ENCODE measurements around the gene WSB1. TPM values are rescaled to one million over a fixed set of nuclear protein-coding genes. Genes with fewer than 3 reads are reported as not detected.

The WSB1 gene
- total RNA-seq, 1 donor from 2014 or later = 270 TPM

DNA sequence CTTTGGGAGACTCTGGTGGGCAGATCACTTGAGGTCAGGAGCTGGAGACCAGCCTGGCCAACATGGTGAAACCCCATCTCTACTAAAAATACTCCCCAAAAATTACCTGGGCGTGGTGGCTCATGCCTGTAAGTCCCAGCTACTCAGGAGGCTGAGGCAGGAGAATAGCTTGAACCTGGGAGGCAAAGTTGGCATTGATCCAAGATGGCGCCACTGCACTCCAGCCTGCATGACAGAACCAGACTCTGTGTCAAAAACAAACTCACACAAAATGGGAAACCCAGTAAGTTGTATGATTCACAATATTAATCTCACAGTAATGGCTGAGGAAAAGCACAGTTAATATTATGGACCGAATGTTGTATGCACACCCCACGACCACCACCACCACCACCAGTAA lies 24.3 kb downstream of the WSB1 start:
- H3K27me3 Mint-ChIP-seq = no peaks in the 10 kb centered on the region
- H3K36me3 Mint-ChIP-seq = peaks cover 13% of the 10 kb centered on the region
- TF ChIP-seq, protein P1, sequence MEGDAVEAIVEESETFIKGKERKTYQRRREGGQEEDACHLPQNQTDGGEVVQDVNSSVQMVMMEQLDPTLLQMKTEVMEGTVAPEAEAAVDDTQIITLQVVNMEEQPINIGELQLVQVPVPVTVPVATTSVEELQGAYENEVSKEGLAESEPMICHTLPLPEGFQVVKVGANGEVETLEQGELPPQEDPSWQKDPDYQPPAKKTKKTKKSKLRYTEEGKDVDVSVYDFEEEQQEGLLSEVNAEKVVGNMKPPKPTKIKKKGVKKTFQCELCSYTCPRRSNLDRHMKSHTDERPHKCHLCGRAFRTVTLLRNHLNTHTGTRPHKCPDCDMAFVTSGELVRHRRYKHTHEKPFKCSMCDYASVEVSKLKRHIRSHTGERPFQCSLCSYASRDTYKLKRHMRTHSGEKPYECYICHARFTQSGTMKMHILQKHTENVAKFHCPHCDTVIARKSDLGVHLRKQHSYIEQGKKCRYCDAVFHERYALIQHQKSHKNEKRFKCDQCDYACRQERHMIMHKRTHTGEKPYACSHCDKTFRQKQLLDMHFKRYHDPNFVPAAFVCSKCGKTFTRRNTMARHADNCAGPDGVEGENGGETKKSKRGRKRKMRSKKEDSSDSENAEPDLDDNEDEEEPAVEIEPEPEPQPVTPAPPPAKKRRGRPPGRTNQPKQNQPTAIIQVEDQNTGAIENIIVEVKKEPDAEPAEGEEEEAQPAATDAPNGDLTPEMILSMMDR (conservative IDR thresholded peaks at IDR 0.05) = no peak
- peak overlapping the region; percentile 23 for H3K27ac Mint-ChIP-seq
- no peak overlapping the region for H3K4me3 Mint-ChIP-seq
- H3K9me3 Mint-ChIP-seq = no peaks in the 10 kb centered on the region
- H3K4me1 Mint-ChIP-seq (ENCODE audit: unreplicated experiment) = peaks cover 10% of the 10 kb centered on the region
- DNase-seq (ENCODE audit: extremely low spot score, unreplicated experiment) = no peak

DNA sequence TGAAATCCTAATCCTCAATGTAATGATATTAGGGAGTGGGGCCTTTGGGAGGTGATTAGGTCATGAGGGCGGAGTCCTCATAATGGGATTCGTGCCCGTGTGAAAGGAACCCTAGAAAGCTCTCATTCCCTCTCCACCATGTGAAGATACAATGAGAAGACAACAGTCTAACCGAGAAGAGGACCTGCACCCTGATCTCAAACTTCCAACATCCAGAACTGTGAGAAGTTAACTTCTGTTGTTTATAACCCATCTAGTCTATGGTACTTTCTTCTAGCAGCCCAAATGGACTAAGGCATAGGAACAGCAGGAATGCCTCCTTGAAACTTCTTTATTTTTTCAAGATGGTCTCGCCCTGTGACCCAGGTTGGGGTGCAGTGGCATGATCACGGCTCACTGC lies 24.7 kb downstream of the WSB1 start:
- Mint-ChIP-seq H3K36me3 (peaks cover 12% of the 10 kb centered on the region), H3K27ac (peak overlapping the region; percentile 23), H3K27me3 (no peaks in the 10 kb centered on the region), H3K4me1 (ENCODE audit: unreplicated experiment) (peaks cover 10% of the 10 kb centered on the region), H3K4me3 (no peak overlapping the region), H3K9me3 (no peaks in the 10 kb centered on the region)
- TF ChIP-seq, protein P1 (conservative IDR thresholded peaks at IDR 0.05) = no peak
- DNase-seq (ENCODE audit: extremely low spot score, unreplicated experiment) = no peak

DNA sequence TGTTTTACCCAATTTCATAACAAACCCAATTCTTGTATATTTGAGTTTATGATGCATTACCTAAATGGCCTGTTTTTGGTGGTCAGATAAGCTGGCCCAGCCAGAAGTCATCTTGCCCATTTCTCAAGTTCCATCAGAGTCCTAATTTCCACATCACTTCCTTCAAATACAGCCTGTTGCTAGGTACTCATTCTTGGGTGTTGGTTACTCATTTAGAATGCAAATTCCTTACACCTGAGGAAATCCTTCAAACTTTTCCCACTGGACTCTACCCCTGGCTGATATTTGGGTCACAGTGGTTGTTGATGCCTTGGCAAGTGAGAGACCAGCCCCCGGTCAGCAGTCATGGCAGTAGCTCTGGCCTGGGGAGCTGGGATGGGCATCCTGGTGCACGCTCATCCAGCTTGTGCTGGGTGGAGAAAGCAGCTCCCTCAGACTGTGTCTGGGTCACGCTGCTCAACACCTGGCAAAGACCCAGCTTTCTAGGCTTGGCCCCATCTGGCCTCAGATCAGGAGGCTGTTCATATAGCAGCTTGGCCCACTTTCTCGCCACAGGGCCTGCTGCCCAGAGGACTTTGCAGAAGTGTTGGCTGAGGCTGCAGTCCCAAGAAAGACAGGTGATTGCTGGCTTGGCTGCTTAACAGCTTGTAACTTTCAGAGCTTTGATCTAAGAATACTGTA lies 25.8 kb downstream of the WSB1 start:
- Mint-ChIP-seq H3K36me3 (peaks cover 12% of the 10 kb centered on the region), H3K4me3 (no peak overlapping the region), H3K9me3 (no peaks in the 10 kb centered on the region), H3K4me1 (ENCODE audit: unreplicated experiment) (peaks cover 10% of the 10 kb centered on the region), H3K27me3 (no peaks in the 10 kb centered on the region), H3K27ac (peak overlapping the region; percentile 37)
- TF ChIP-seq, protein P1 (conservative IDR thresholded peaks at IDR 0.05) = no peak
- DNase-seq (ENCODE audit: extremely low spot score, unreplicated experiment) = no peak

DNA sequence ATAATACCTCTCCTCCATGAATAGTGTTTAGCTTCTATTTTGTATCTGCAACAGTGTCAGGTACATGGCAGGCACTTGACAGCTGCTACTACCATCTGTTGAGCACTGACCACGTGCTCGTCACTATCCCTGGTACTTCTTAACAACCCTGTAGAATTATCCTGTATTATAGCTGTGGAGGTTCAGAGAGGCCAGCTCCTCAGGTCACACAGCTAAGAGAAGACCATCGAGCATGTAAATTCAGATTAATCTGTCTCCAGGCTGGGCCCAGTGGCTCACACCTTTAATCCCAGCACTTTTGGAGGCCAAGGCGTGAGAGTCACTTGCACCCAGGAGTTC lies 26.3 kb downstream of the WSB1 start:
- TF ChIP-seq, protein P1 (conservative IDR thresholded peaks at IDR 0.05) = no peak
- Mint-ChIP-seq H3K27me3 (no peaks in the 10 kb centered on the region), H3K36me3 (peaks cover 8% of the 10 kb centered on the region), H3K9me3 (no peaks in the 10 kb centered on the region), H3K4me3 (no peak overlapping the region), H3K4me1 (ENCODE audit: unreplicated experiment) (peaks cover 5% of the 10 kb centered on the region), H3K27ac (peak overlapping the region; percentile 24)
- no peak for DNase-seq (ENCODE audit: extremely low spot score, unreplicated experiment)

DNA sequence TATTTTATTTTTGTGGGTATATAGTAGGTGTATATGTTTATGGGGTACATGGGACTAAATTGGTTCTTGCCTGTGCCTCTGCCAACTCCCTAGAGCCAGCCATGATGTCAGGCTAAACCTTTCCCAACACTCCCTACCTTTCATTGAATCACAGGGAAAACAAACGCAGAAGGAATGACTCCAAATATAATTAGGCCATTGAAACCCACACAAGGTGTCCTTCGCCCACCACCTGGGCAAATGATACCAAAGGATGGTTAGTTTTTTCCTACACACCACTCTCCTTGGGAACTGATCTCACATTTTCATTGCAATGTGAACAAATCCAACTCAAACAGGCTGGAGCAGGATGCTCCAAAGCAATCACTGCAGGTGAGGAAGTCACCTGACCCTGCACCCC lies 27.5 kb downstream of the WSB1 start:
- Mint-ChIP-seq H3K4me3 (no peak overlapping the region), H3K9me3 (no peaks in the 10 kb centered on the region), H3K36me3 (peaks cover 7% of the 10 kb centered on the region), H3K4me1 (ENCODE audit: unreplicated experiment) (peaks cover 5% of the 10 kb centered on the region), H3K27me3 (no peaks in the 10 kb centered on the region), H3K27ac (no peak overlapping the region)
- TF ChIP-seq, protein P1 (conservative IDR thresholded peaks at IDR 0.05) = no peak
- DNase-seq (ENCODE audit: extremely low spot score, unreplicated experiment) = no peak
